Ovary (tissue), 9 donors: Measurements from ENCODE around the gene PDK2. TPM values are rescaled to one million over a fixed set of nuclear protein-coding genes. Genes with fewer than 3 reads are reported as not detected.
A peak's percentile ranks its signal among the peaks of the same experiment; 100 is the strongest.

Experiments used
- DNase-seq, 5 donors: peaks; one replicate each; pipeline ENCODE4 v3.0.0-alpha.2; 2019 to 2020
- H3K27ac ChIP-seq, 2 donors: fragments of 200-600 bp; one replicate each; pipeline versions ENCODE4 v1.5.1 to v1.8.0; 2019 to 2022
- H3K27me3 ChIP-seq: fragments of 200-600 bp; one replicate; pipeline ENCODE4 v1.8.0; 2022
- H3K36me3 ChIP-seq: fragments of 200-600 bp; sonication (generic); one replicate; pipeline ENCODE4 v1.5.1; 2019
- H3K4me1 ChIP-seq: one replicate; pipeline ENCODE4 v1.8.1; 2013; ENCODE audit warnings: mild to moderate bottlenecking, moderate library complexity; ENCODE audit not compliant: insufficient read depth
- H3K4me3 ChIP-seq: fragments of 200-600 bp; sonication (generic); one replicate; pipeline ENCODE4 v1.5.1; 2017
- H3K9me3 ChIP-seq, 2 donors: fragments of 200-600 bp in 1 of 2; sonication (generic) in 1 of 2; one replicate each; pipeline versions ENCODE4 v1.5.1 to v1.8.1; 2013 to 2019; ENCODE audit warnings: mild to moderate bottlenecking in 1 of 2, moderate library complexity in 1 of 2
- CTCF ChIP-seq, 3 donors: fragments of 450-650 bp in 2 of 3; fragments of 200-600 bp in 1 of 3; IDR thresholded peaks; one replicate each; pipeline versions ENCODE4 v1.5.1 to v1.8.0; 2016 to 2022; ENCODE audit warnings: antibody characterized with exemption in 3 of 3, mild to moderate bottlenecking in 1 of 3
- EP300 ChIP-seq: sonication (generic); formaldehyde crosslinking; IDR thresholded peaks from one replicate; pipeline ENCODE4 v1.6.1; 2017; ENCODE audit warnings: antibody characterized with exemption
- POLR2A ChIP-seq: fragments of 450-650 bp; IDR thresholded peaks from one replicate; pipeline ENCODE4 v1.6.1; 2017; ENCODE audit warnings: antibody characterized with exemption, mild to moderate bottlenecking, moderate library complexity
- WGBS, 3 donors: extraction: QIAGEN DNeasy Blood & Tissue Kit in 1 of 3; methylation state at CpG; one replicate each; pipeline versions ENCODE4 v1.1.5 to v1.1.7; 2013 to 2017; 5-methylcytosine and 5-hydroxymethylcytosine counted together
- intact Hi-C, 4 donors: fragments of 100-400 bp; cut with DNase I; formaldehyde crosslinking; loops; one replicate each; pipeline versions ENCODE4 v1.11.0 to v1.15.1; 2022 to 2023
- polyA plus RNA-seq, 2 donors: library from polyadenylated mRNA; stranded (reverse); fragments of 200-250 nt in 1 of 2; fragments of 350-450 nt in 1 of 2; fragmentation: Illumina TruSeq in 1 of 2; extraction: RNeasy Lipid Tissue Mini Kit (QIAGEN cat#74804) in 1 of 2; gene quantifications; one replicate each; pipeline ENCODE4 v1.2.3, GENCODE V29; 2013 to 2014
- total RNA-seq, 7 donors: library from RNA; depleted of rRNA in 2 of 7; stranded (reverse); fragments of >200 nt in 2 of 7; fragmentation: NEBNext Ultra II Directional in 3 of 7; extraction: Animal tissue kit (Norgen Biotek cat#: 25700) in 3 of 7; gene quantifications; one replicate each; pipeline versions ENCODE4 v1.1.0 to v1.2.4, GENCODE V29; 2016 to 2023
- donor health status: DM: no; HTN: no; CAD: no; lungs with moderate emphysema.
- donor health status: DM: no; HTN: no; CAD: no.
- donor health status: Bipolar disorder and iron deficiency.
- donor health status: DM: yes; HTN: yes; CAD: no.
- donor health status: DM: no; HTN: no; CAD: no.
- donor health status: DM: yes; HTN: yes; CAD: no.

The PDK2 gene
- total and polyA plus RNA-seq, 9 donors: 36.5 to 83.2 (median 54.7) TPM

GRCh38 chr17:50109785-50110184 lies 14.6 kb downstream of the PDK2 start:
- H3K27me3 ChIP-seq: no peaks in the 10 kb centered on the region
- no peak overlapping the region for H3K4me3 ChIP-seq
- intact Hi-C loops: loop anchor here in 1 of 4 donors (10.0 kb wide), 2 partner anchors 55 to 185 kb away; partner anchors contain the start of gene SGCA
- TF ChIP-seq EP300 (no peak), CTCF (IDR thresholded peaks at IDR 0.05) (no peak), POLR2A (no peak)
- H3K9me3 ChIP-seq: no peaks in the 10 kb centered on the region
- no peaks in the 10 kb centered on the region for H3K36me3 ChIP-seq
- H3K27ac ChIP-seq: no peak overlapping the region
- DNase-seq: no peak
- WGBS, 3 donors: 80 to 86% (median 81%) methylated on average over 19 of the region's 19 CpGs
- H3K4me1 ChIP-seq: peaks cover 8% of the 10 kb centered on the region

- TF ChIP-seq CTCF (IDR thresholded peaks at IDR 0.05) (no peak), POLR2A (no peak), EP300 (no peak)
- DNase-seq: no peak
- Histone ChIP-seq H3K4me3 (no peak overlapping the region), H3K4me1 (peaks cover 8% of the 10 kb centered on the region), H3K27me3 (no peaks in the 10 kb centered on the region), H3K27ac (peak overlapping the region in 1 of 2 donors; percentile 63), H3K36me3 (no peaks in the 10 kb centered on the region), H3K9me3 (no peaks in the 10 kb centered on the region)
- WGBS, 3 donors: 85 to 89% (median 86%) methylated on average over 18 to 19 of the region's 19 CpGs
- intact Hi-C loops: loop anchor here in 1 of 4 donors (10.0 kb wide), 2 partner anchors 54 to 184 kb away; partner anchors contain the start of gene SGCA
These were observed 15.6 kb downstream of the PDK2 start for GRCh38 chr17:50110591-50111349.

GRCh38 chr17:50111673-50112655 lies 16.8 kb downstream of the PDK2 start:
- Histone ChIP-seq H3K27ac (peak overlapping the region in 1 of 2 donors; percentile 63), H3K27me3 (no peaks in the 10 kb centered on the region), H3K36me3 (no peaks in the 10 kb centered on the region), H3K4me3 (no peak overlapping the region), H3K9me3 (no peaks in the 10 kb centered on the region), H3K4me1 (peaks cover 8% of the 10 kb centered on the region)
- peak in 1 of 5 donors; percentile 44 for DNase-seq
- 56 to 61% (median 57%) methylated on average over 14 of the region's 14 CpGs for WGBS, 3 donors
- TF ChIP-seq CTCF (IDR thresholded peaks at IDR 0.05): no peak
- no peak for TF ChIP-seq POLR2A
- TF ChIP-seq EP300: no peak
- intact Hi-C loops: loop anchor here in 1 of 4 donors (10.0 kb wide), 2 partner anchors 53 to 183 kb away; partner anchors contain the start of gene SGCA

GRCh38 chr17:50112694-50113093 lies 17.5 kb downstream of the PDK2 start:
- Histone ChIP-seq H3K27me3 (no peaks in the 10 kb centered on the region), H3K4me3 (no peak overlapping the region), H3K4me1 (peaks cover 8% of the 10 kb centered on the region), H3K36me3 (no peaks in the 10 kb centered on the region), H3K27ac (peak overlapping the region in 1 of 2 donors; percentile 63), H3K9me3 (no peaks in the 10 kb centered on the region)
- 24 to 28% (median 24%) methylated on average over 16 to 17 of the region's 17 CpGs for WGBS, 3 donors
- intact Hi-C loops: loop anchor here in 1 of 4 donors (10.0 kb wide), 2 partner anchors 52 to 182 kb away; partner anchors contain the start of gene SGCA
- no peak for TF ChIP-seq EP300
- no peak for TF ChIP-seq POLR2A
- TF ChIP-seq CTCF (IDR thresholded peaks at IDR 0.05): no peak
- peak in 2 of 5 donors; percentile 49 to 62 for DNase-seq
